ENCODE data around the gene DOCK8.
A peak's percentile ranks its signal among the peaks of the same experiment; 100 is the strongest.

DOCK8 gene

GRCh38 chr9:311841-312240, 97.2 kb downstream of the DOCK8 start:
- DNase-seq (ENCODE audit: low spot score): no peak

- no peak for DNase-seq (ENCODE audit: low spot score)
These were observed 98.1 kb downstream of the DOCK8 start for GRCh38 chr9:312596-313320.

- no peak for DNase-seq (ENCODE audit: low spot score)
These were observed 101.8 kb downstream of the DOCK8 start for GRCh38 chr9:316382-316965.

- DNase-seq (ENCODE audit: low spot score): no peak
These were observed 104.0 kb downstream of the DOCK8 start for GRCh38 chr9:318646-319045.

DNA sequence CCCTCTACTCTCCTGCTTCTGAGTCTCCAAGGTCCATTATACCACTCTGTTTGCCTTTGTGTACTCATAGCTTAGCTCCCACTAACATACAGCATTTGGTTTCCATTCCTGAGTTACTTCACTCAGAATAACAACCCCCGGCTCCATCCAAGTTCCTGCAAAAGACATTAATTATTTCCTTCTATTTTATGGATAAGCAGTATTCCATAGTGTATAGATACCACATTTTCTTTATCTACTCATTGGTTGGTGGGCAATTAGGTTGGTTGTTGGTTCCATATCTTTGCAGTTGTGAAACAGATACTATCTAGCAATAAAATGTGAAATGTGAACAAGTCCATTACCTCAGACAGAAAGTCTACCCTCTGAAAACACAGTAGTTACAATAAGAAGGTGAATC, 110.3 kb downstream of the DOCK8 start:
- DNase-seq (ENCODE audit: low spot score): no peak

DNA sequence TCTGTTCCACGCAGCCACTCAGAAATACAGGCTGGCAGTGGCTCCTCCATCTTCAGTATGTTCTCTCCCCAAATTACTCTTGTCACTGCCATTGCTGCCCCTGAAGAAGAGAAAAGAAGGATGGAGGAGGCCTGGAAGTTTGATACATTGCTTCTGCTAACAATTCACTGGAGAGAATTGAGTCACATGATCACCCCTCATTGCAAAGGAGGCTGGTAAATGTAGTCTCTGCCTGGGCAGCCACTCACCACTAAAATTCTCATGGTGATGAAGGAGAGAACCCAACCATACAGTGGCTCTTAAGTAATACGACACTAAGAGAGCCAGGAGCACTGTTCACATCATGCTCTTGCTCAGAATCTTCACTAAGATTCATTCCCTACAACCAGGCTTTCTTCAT, 112.0 kb downstream of the DOCK8 start:
- DNase-seq (ENCODE audit: low spot score): no peak

- DNase-seq (ENCODE audit: low spot score): no peak
These were observed 113.8 kb downstream of the DOCK8 start for GRCh38 chr9:328453-328852.

GRCh38 chr9:331197-331596, 116.5 kb downstream of the DOCK8 start:
- DNase-seq (ENCODE audit: low spot score): no peak

- DNase-seq (ENCODE audit: low spot score): no peak
These were observed 120.7 kb downstream of the DOCK8 start for GRCh38 chr9:335373-335772.

DNA sequence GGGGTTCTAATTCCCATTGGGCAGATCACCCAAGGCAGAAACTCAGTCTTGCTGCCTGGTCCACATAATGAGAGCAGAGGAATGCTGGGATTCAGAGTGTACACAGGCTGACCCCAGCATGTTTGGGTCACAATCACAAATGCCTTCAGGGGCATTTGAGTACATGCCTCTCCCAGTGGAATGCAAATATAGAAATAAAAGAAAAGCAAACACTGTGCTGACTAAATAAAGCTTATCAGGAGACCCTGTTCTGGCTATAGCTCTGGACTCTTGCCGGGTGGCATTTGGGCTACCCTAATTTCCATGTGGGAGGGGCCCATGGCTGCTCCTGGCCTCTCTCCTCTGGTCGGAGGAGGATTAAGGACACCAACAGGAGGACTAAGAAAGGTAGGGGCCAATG, 121.4 kb downstream of the DOCK8 start:
- DNase-seq (ENCODE audit: low spot score): no peak

- no peak for DNase-seq (ENCODE audit: low spot score)
These were observed 123.9 kb downstream of the DOCK8 start for GRCh38 chr9:338602-339001.

GRCh38 chr9:341634-342421, 127.2 kb downstream of the DOCK8 start:
- no peak for DNase-seq (ENCODE audit: low spot score)

DNA sequence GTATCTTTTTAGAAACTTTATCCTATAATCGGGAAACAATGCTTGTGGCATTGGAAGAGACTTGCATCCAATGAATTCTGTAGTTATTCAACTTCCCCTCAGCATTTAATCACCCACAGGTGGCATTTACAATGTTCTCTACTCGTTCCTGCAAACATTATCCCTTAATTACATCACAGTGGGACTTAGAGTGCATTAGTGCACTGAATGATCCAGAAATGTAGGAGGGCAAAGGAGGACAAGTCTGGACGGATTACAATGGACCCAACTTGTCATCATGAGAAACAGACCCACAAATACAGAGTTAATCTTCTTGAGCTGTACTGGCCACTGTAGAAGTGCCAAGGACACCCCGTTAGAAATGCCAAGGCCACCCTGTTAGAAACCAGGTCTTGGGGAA, 129.1 kb downstream of the DOCK8 start:
- no peak for DNase-seq (ENCODE audit: low spot score)

DNA sequence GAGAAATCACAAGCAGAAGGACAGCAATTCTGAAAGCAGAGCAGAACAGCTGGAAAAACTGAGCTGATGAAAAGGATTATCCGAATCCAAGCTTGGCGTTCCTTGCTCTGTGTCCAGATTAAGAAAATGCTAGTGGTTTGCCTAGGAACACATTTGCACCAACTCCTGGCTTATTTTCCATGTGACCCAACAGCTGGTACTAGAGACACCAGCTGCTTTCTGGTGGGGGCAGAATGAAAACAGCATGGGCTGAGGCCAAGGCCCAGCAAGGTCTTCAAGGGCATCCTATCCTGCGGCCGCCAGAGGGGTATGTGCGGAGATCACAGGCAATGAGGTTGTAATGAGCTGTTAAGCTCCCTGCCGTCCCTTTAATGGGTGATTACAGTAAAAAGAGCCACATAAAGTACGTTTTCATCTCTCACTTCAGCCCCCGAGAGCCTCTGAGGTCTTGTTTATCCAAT, 131.5 kb downstream of the DOCK8 start:
- DNase-seq (ENCODE audit: low spot score): no peak

DNA sequence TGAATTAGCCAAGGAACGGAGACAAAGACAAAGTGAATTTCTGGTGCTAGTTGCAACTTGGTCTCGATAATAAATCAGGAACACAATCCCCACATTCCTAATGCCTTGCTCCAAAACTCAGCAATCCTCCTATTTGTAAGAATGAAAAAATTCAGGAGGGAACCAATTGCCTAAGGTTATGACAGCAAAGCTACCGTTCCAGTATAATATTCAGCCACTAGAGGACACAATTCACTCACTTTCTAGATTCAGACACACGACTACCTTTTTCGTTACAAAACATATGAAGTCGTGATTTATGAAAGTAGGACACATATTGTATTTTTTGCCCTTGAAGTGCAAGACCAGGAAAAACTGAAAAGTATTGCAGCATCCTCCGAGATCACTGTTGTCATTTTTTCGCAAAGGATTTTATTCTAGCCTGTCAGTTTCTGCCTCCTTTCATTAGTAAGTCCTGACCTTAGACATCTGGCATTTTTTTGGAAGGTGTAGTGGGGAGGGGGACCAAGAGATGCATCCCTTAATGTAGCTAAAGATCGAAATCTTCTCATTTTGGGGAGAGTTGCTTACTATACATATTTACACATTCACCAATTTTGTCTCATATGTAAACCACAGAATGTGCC, 133.1 kb downstream of the DOCK8 start:
- peak; percentile 31 for DNase-seq (ENCODE audit: low spot score)

DNA sequence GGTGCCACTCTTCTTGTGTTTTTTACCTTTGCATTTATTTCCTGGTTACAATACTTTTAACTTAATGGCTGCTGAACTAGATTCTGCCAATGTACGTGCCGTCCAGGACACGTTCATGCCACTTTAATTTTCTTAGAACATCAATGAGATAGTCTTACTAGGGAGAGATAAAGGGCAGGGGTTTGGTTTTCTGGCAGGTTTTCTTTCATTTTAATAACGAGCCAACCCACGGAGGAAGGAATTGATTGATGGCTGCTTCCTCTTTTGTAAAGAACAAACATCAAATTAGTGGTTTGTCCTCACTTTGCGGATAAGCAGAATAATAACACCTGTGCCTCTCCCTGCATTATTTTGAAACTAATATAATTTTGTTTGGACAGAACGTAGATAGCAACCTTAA, 135.7 kb downstream of the DOCK8 start:
- no peak for DNase-seq (ENCODE audit: low spot score)

DNA sequence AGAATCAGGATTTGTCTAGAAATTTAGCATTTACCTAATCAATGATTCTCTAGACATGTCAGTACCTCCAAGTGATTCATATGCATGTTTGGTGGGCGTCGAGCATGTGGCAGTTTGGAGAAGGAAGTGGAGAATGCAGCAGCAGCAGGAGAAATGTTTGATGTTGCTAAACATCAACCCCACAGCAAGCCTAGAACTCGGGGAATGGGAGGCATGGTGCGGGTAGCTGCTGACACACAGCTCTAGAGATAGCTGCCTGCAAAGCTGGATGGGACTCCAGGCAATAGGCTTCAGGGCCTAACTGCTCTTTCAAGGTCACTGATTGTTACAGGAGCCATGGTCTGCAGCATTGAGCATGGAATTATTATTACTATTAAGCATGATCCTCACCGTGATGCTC, 137.3 kb downstream of the DOCK8 start:
- no peak for DNase-seq (ENCODE audit: low spot score)

DNA sequence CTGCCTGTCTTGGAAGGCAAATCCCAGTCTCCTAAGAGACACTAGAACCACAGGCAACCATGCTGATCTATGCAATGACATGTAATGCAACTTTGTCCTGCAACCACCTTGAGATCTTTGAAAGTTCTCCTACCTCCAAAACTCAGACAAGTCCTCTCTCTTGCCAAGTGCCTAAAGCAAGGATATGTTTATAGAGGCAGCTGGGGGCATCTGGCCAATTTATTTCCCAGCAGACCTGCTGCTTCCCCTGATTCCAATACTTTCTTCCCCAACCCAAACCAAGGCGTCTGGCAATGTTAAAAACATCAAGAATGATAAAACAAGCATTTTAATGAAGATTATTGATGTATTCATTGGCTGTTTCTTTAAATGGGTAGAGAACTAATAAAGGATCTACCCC, 138.4 kb downstream of the DOCK8 start:
- no peak for DNase-seq (ENCODE audit: low spot score)

GRCh38 chr9:354453-354852, 139.8 kb downstream of the DOCK8 start:
- no peak for DNase-seq (ENCODE audit: low spot score)

DNA sequence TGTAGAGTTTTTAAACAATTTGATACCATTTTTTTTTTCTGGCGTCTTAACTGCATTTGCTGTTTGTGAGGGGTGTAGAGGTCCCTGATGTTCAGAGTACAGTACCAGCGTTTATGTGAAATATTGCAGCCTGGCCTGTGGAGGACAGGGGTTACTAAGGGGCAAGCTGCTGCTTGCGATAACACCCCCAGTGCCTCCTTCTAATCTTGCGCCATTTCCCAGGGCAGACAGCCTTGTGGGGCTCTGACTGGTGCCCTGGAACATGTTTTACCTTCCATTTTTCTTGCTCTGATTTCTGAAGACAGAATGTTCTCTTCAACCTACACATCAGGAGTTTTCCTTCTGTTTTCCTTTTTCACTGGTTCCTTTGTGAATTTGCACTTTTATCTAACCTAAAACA, 142.9 kb downstream of the DOCK8 start:
- DNase-seq (ENCODE audit: low spot score): no peak

DNA sequence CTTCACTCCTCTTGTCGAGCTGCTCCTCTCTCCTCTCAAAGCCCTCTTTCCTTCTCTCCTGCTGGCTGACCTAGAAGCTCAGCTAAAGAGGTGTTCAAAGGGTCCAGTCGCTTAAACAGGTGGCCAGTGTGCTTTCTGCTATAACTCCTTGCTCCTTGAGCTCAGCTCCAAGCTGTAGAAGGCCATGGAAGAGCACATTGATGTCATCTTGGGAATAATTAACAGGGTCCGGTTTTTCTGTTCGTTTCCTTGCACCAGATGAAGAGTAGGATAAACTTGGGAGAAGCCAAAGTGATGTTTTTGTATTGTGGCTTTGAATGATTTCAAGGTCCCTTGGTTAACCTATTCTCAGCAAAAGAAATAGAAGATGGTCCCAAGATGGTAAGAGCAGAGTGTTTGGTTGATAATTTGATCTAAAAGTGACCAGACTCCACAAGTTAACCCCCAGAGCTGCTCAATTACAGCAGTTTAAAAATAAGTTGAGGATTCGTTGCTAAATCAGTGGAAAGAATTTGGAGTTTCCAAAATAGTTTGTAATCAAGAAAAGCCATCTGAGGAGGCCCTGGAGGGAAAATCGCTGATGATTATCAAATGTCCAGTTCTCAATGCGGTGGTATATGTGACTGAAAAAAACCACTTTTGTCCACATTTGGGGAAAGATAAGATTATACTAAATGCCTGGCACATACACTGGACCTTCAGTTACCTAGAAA, 148.1 kb downstream of the DOCK8 start:
- no peak for DNase-seq (ENCODE audit: low spot score)

DNA sequence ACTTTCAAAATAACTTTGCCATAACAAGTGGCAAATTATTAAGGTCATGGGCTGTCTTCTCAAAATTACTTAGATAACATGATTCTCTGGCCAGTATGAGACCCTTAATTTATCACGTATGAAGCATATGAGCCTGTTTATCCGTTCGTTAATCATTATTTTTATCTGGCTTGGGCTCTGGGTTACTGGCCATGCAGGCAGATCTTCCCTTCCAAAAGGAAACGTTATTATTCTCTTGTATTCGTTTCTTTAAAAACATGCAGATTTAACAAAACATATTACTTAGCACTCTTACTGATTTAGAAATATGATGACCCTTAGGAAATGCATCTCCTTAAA, 148.6 kb downstream of the DOCK8 start:
- DNase-seq (ENCODE audit: low spot score): no peak

Data from COLO829 (cell line).